IMR-90 (cell line): Measurements from ENCODE around the gene GAMT. TPM values are rescaled to one million over a fixed set of nuclear protein-coding genes. Genes with fewer than 3 reads are reported as not detected.

Experiments used
- ATAC-seq: fragments of 200-7000 bp; cut with Tn5 transposase; 2 replicates; pipeline ENCODE4 v1.9.1; 2020; ENCODE audit warnings: low read depth, mild to moderate bottlenecking, moderate library complexity
- BruUV-seq: library from RNA; stranded (reverse); fragments of 400-500 nt; replicated peaks from 2 replicates; lab custom pipeline; 2021; lab: Mats Ljungman, UMichigan
- CTCF ChIA-PET: fragments of 300-600 bp; formaldehyde crosslinking; extraction: SDS; loops from one replicate; lab custom pipeline; 2021; ENCODE audit warnings: antibody characterized with exemption; lab: Yijun Ruan, JAX
- POLR2A ChIA-PET: fragments of 300-600 bp; sonication (Branson Sonifier 250); formaldehyde crosslinking; loops from one replicate; lab custom pipeline; 2022; ENCODE audit warnings: antibody characterized with exemption; ENCODE audit not compliant: unreplicated experiment; lab: Charles Lee
- DNase-seq: peaks from one replicate; pipeline ENCODE4 v3.0.0; 2013
- H2AFZ ChIP-seq: replicated peaks from 2 replicates; pipeline ENCODE3; 2013; ENCODE audit warnings: low read length, mild to moderate bottlenecking; ENCODE audit not compliant: poor library complexity
- H2AK5ac ChIP-seq: 2 replicates; pipeline ENCODE4 v1.6.1; 2013; ENCODE audit warnings: low read depth, low read length, inconsistent platforms
- H2AK9ac ChIP-seq: replicated peaks from 2 replicates; pipeline ENCODE3; 2013; ENCODE audit warnings: mild to moderate bottlenecking, low read depth, low read length, moderate library complexity; ENCODE audit not compliant: poor library complexity
- H2BK120ac ChIP-seq: 2 replicates; pipeline ENCODE4 v1.6.1; 2013; ENCODE audit warnings: low read depth, low read length, inconsistent platforms
- H2BK15ac ChIP-seq: 3 replicates; pipeline ENCODE4 v1.6.1; 2013; ENCODE audit warnings: low read depth, low read length, inconsistent platforms
- H2BK20ac ChIP-seq: 2 replicates; pipeline ENCODE4 v1.6.1; 2013; ENCODE audit warnings: low read depth, mild to moderate bottlenecking, inconsistent platforms, low read length, moderate library complexity
- H2BK5ac ChIP-seq: 2 replicates; pipeline ENCODE4 v1.6.1; 2013; ENCODE audit warnings: mild to moderate bottlenecking, low read depth, low read length, inconsistent platforms; ENCODE audit not compliant: poor library complexity, severe bottlenecking
- H3K14ac ChIP-seq: replicated peaks from 2 replicates; pipeline ENCODE4 v1.6.1; 2013; ENCODE audit warnings: low read depth, low read length, inconsistent platforms
- H3K18ac ChIP-seq: 2 replicates; pipeline ENCODE4 v1.6.1; 2013; ENCODE audit warnings: low read depth, low read length, control low read depth
- H3K23ac ChIP-seq: 2 replicates; pipeline ENCODE4 v1.6.1; 2013; ENCODE audit warnings: low read depth, low read length, inconsistent platforms
- H3K27ac ChIP-seq: 2 replicates; pipeline ENCODE4 v1.5.1; 2013; ENCODE audit warnings: mild to moderate bottlenecking, control low read depth, low read length; ENCODE audit not compliant: insufficient read depth
- H3K27me3 ChIP-seq: 2 replicates; pipeline ENCODE4 v1.6.1; 2013; ENCODE audit warnings: low read length; ENCODE audit not compliant: control insufficient read depth, insufficient read depth
- H3K36me3 ChIP-seq: 2 replicates; pipeline ENCODE4 v1.6.1; 2013; ENCODE audit warnings: low read length, mixed read lengths; ENCODE audit not compliant: control insufficient read depth, insufficient read depth
- H3K4ac ChIP-seq: 2 replicates; pipeline ENCODE4 v1.6.1; 2013; ENCODE audit warnings: low read depth, low read length, inconsistent platforms
- H3K4me1 ChIP-seq: 2 replicates; pipeline ENCODE4 v1.6.1; 2013; ENCODE audit warnings: low read length, mixed read lengths; ENCODE audit not compliant: control insufficient read depth, insufficient read depth
- H3K4me2 ChIP-seq: 2 replicates; pipeline ENCODE4 v1.6.1; 2013; ENCODE audit warnings: low read depth, mild to moderate bottlenecking, control low read depth, low read length, moderate library complexity
- H3K4me3 ChIP-seq: 2 replicates; pipeline ENCODE4 v1.5.1; 2013; ENCODE audit warnings: low read depth, mild to moderate bottlenecking, control low read depth, low read length, moderate library complexity; ENCODE audit not compliant: insufficient read depth
- H3K56ac ChIP-seq: 2 replicates; pipeline ENCODE4 v1.6.1; 2013; ENCODE audit warnings: low read length, inconsistent platforms; ENCODE audit not compliant: insufficient read depth; ENCODE audit errors: extremely low read depth
- H3K79me1 ChIP-seq, 2 experiments: 2 replicates each; pipeline ENCODE4 v1.6.1; 2013; ENCODE audit warnings: low read length in 2 of 2, inconsistent platforms in 1 of 2, low read depth in 1 of 2
- H3K9ac ChIP-seq: 2 replicates; pipeline ENCODE4 v1.6.1; 2013; ENCODE audit warnings: low read depth, low read length, control low read depth
- H3K9me1 ChIP-seq: 2 replicates; pipeline ENCODE4 v1.6.1; 2013; ENCODE audit warnings: low read length, inconsistent platforms; ENCODE audit not compliant: insufficient read depth
- H3K9me3 ChIP-seq: 2 replicates; pipeline ENCODE4 v1.6.1; 2013; ENCODE audit warnings: low read length; ENCODE audit not compliant: control insufficient read depth, insufficient read depth
- H4K20me1 ChIP-seq: 2 replicates; pipeline ENCODE4 v1.6.1; 2013; ENCODE audit warnings: low read length, inconsistent platforms; ENCODE audit not compliant: insufficient read depth
- H4K5ac ChIP-seq: 2 replicates; pipeline ENCODE4 v1.6.1; 2013; ENCODE audit warnings: mild to moderate bottlenecking, low read depth, low read length, control low read depth
- H4K8ac ChIP-seq, 2 experiments: 2 replicates each; pipeline ENCODE4 v1.6.1; 2013; ENCODE audit warnings: low read depth in 2 of 2, low read length in 2 of 2, control low read depth in 1 of 2, inconsistent platforms in 1 of 2
- H4K91ac ChIP-seq: 2 replicates; pipeline ENCODE4 v1.6.1; 2013; ENCODE audit warnings: low read depth, low read length, inconsistent platforms; ENCODE audit not compliant: insufficient read depth
- BHLHE40 ChIP-seq: fragments of 150-350 bp; IDR thresholded peaks from 2 replicates; pipeline ENCODE4 v1.6.1; 2016; ENCODE audit warnings: mild to moderate bottlenecking, low read depth, low read length
- CEBPB ChIP-seq: IDR thresholded peaks from 2 replicates; pipeline ENCODE4 v1.6.1; 2012; ENCODE audit warnings: low read depth, low read length, improper control_type of control experiment
- CHD1 ChIP-seq: IDR thresholded peaks from 2 replicates; pipeline ENCODE4 v1.6.1; 2012; ENCODE audit warnings: low read depth, low read length, improper control_type of control experiment
- CTCF ChIP-seq: conservative IDR thresholded peaks from 2 replicates; pipeline ENCODE4 v1.5.1; 2012; ENCODE audit warnings: mild to moderate bottlenecking, low read depth, low read length, improper control_type of control experiment
- FOS ChIP-seq: fragments of 150-350 bp; IDR thresholded peaks from 2 replicates; pipeline ENCODE4 v1.6.1; 2016; ENCODE audit warnings: low read depth, low read length
- MAFK ChIP-seq: IDR thresholded peaks from 2 replicates; pipeline ENCODE4 v1.6.1; 2012; ENCODE audit warnings: low read depth, low read length, improper control_type of control experiment
- MAZ ChIP-seq: IDR thresholded peaks from 2 replicates; pipeline ENCODE4 v1.6.1; 2012; ENCODE audit warnings: low read depth, mild to moderate bottlenecking, low read length, improper control_type of control experiment, moderate library complexity, borderline replicate concordance
- MXI1 ChIP-seq: IDR thresholded peaks from 2 replicates; pipeline ENCODE4 v1.6.1; 2012; ENCODE audit warnings: low read depth, mild to moderate bottlenecking, low read length, moderate library complexity, borderline replicate concordance
- NFE2L2 ChIP-seq: fragments of 150-350 bp; IDR thresholded peaks from 2 replicates; pipeline ENCODE4 v1.6.1; 2016; ENCODE audit warnings: low read depth, mild to moderate bottlenecking, low read length
- POLR2A ChIP-seq: IDR thresholded peaks from 2 replicates; pipeline ENCODE4 v1.6.1; 2012; ENCODE audit warnings: mild to moderate bottlenecking, low read depth, low read length
- RAD21 ChIP-seq: IDR thresholded peaks from 2 replicates; pipeline ENCODE4 v1.6.1; 2012; ENCODE audit warnings: low read length, improper control_type of control experiment
- RCOR1 ChIP-seq: IDR thresholded peaks from 2 replicates; pipeline ENCODE4 v1.6.1; 2012; ENCODE audit warnings: mild to moderate bottlenecking, low read length, improper control_type of control experiment; ENCODE audit not compliant: insufficient replicate concordance
- RFX5 ChIP-seq: IDR thresholded peaks from 2 replicates; pipeline ENCODE4 v1.8.0; 2012; ENCODE audit warnings: low read depth, mild to moderate bottlenecking, low read length, moderate library complexity
- WGBS, 2 experiments: methylation state at CpG; one replicate each; pipeline versions ENCODE4 v1.1.5 to v1.1.7; 2013; ENCODE audit warnings: missing lambda C conversion rate in 2 of 2; ENCODE audit not compliant: insufficient read length in 1 of 2; ENCODE audit errors: extremely low coverage in 2 of 2; 5-methylcytosine and 5-hydroxymethylcytosine counted together
- dilution Hi-C: fragments of 300-500 bp; cut with HindIII; formaldehyde crosslinking; loops from one replicate; pipeline ENCODE4 v1.14.3; 2018; ENCODE audit warnings: low sequenced_read_pairs; ENCODE audit not compliant: unreplicated experiment
- in situ Hi-C: fragments of 300-500 bp; cut with MboI; formaldehyde crosslinking; loops from 3 replicates; pipeline ENCODE4 v1.14.3; 2019; ENCODE audit warnings: low sequenced_read_pairs, inconsistent platforms, mixed read lengths
- intact Hi-C: fragments of 100-400 bp; cut with micrococcal nuclease; formaldehyde crosslinking; loops from 2 replicates; pipeline ENCODE4 v1.10.0; 2022
- polyA plus RNA-seq, 3 experiments: library from polyadenylated mRNA; depleted of rRNA; stranded (reverse); fragments of >200 nt; gene quantifications; 2 replicates each; pipeline ENCODE4 v1.2.3, GENCODE V29; 2012; ENCODE audit warnings: low replicate concordance in 1 of 3
- total RNA-seq: library from RNA; depleted of rRNA; stranded (reverse); fragments of >200 nt; gene quantifications from 2 replicates; pipeline ENCODE4 v1.2.3, GENCODE V29; 2012
- TF ChIP-seq, protein P1 (sequence below): fragments of 150-350 bp; IDR thresholded peaks from 2 replicates; pipeline ENCODE4 v1.6.1; 2017; ENCODE audit warnings: mild to moderate bottlenecking, antibody characterized with exemption, low read length, low read depth
- TF ChIP-seq, protein P2 (sequence below): fragments of 150-350 bp; IDR thresholded peaks from 2 replicates; pipeline ENCODE4 v1.6.1; 2016; ENCODE audit warnings: low read depth, mild to moderate bottlenecking, low read length, moderate library complexity, borderline replicate concordance

The GAMT gene
- total and polyA plus RNA-seq, 2 of the 4 experiments (the other 2 are of a cell fraction): 22.8 to 51.8 TPM

GRCh38 chr19:1434577-1435060 is 33.3 kb upstream of the GAMT start:
- no peak for ATAC-seq
- Histone ChIP-seq H3K14ac (no peak overlapping the region), H2BK20ac (no peak overlapping the region), H2BK15ac (no peak overlapping the region), H3K9me1 (no peaks in the 10 kb centered on the region; the same call in 1 of the 2 replicates), H2AFZ (no peak overlapping the region), H3K27me3 (no peaks in the 10 kb centered on the region), H2AK5ac (no peak overlapping the region), H3K4me2 (no peak overlapping the region), H3K56ac (no peak overlapping the region), H2AK9ac (no peak overlapping the region), H3K79me1 (peaks cover 15 to 36% of the 10 kb centered on the region in 2 experiments), H3K4me1 (peaks cover 4% of the 10 kb centered on the region), H3K23ac (no peak overlapping the region), H3K4ac (no peak overlapping the region), H3K36me3 (peaks cover 51% of the 10 kb centered on the region), H3K18ac (no peak overlapping the region), H3K27ac (no peak overlapping the region), H4K91ac (no peak overlapping the region), H3K4me3 (no peak overlapping the region), H4K20me1 (peaks cover 23% of the 10 kb centered on the region), H4K8ac (no peak overlapping the region), H2BK5ac (no peak overlapping the region), H3K9me3 (no peaks in the 10 kb centered on the region), H4K5ac (no peak overlapping the region), H2BK120ac (no peak overlapping the region), H3K9ac (no peak overlapping the region)
- in situ Hi-C loops (no loop called here), dilution Hi-C loops (no loop called here), intact Hi-C loops (no loop called here)
- TF ChIP-seq, protein P1, sequence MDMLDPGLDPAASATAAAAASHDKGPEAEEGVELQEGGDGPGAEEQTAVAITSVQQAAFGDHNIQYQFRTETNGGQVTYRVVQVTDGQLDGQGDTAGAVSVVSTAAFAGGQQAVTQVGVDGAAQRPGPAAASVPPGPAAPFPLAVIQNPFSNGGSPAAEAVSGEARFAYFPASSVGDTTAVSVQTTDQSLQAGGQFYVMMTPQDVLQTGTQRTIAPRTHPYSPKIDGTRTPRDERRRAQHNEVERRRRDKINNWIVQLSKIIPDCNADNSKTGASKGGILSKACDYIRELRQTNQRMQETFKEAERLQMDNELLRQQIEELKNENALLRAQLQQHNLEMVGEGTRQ: no peak
- TF ChIP-seq RFX5 (no peak), RCOR1 (no peak), POLR2A (no peak), CEBPB (no peak), BHLHE40 (no peak), NFE2L2 (no peak), MAZ (no peak), MAFK (no peak), FOS (no peak), MXI1 (no peak), CTCF (no peak), CHD1 (no peak), RAD21 (no peak)
- TF ChIP-seq, protein P2, sequence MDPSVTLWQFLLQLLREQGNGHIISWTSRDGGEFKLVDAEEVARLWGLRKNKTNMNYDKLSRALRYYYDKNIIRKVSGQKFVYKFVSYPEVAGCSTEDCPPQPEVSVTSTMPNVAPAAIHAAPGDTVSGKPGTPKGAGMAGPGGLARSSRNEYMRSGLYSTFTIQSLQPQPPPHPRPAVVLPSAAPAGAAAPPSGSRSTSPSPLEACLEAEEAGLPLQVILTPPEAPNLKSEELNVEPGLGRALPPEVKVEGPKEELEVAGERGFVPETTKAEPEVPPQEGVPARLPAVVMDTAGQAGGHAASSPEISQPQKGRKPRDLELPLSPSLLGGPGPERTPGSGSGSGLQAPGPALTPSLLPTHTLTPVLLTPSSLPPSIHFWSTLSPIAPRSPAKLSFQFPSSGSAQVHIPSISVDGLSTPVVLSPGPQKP: no peak
- POLR2A ChIA-PET: no interaction called here
- CTCF ChIA-PET: no interaction called here
- WGBS, 2 experiments: 96% methylated on average over 19 of the region's 39 CpGs; no CpG with 5 or more reads in 1 of the 2 experiments
- BruUV-seq: no TSS peak
- DNase-seq: no peak
